K562 (cell line): ENCODE measurements around the gene OR1C1. TPM values are rescaled to one million over a fixed set of nuclear protein-coding genes. Genes with fewer than 3 reads are reported as not detected.
"Not testable (repeated sequence)": the region's sequence is repeated elsewhere in the genome, so short reads cannot be mapped to it uniquely, and the experiment has no call there.

Experiments
- ATAC-seq: fragments of 200-7000 bp; cut with Tn5 transposase; 3 replicates; pipeline ENCODE4 v1.9.1; 2020; ENCODE audit warnings: moderate library complexity
- BruUV-seq: library from RNA; stranded (reverse); fragments of 400-500 nt; replicated peaks from 2 replicates; lab custom pipeline; 2021; lab: Mats Ljungman, UMichigan
- CTCF ChIA-PET: fragments of 300-600 bp; formaldehyde crosslinking; extraction: SDS; loops from one replicate; lab custom pipeline; 2021; ENCODE audit warnings: low intra/inter-chr PET ratio; lab: Yijun Ruan, JAX
- POLR2A ChIA-PET: fragments of 300-600, 350-650 bp; sonication (Branson Sonifier 250); formaldehyde crosslinking; extraction: SDS; loops from one replicate; lab custom pipeline; 2021; ENCODE audit warnings: antibody characterized with exemption, inconsistent platforms; lab: Yijun Ruan, JAX
- DNase-seq, 4 experiments: peaks; one replicate each; pipeline versions ENCODE4 v3.0.0 to v3.0.0-alpha.2; 2011 to 2018; ENCODE audit warnings: low spot score in 3 of 4, mixed read lengths in 3 of 4; ENCODE audit errors: extremely low read depth in 1 of 4
- FAIRE-seq: peaks from 2 replicates; lab custom pipeline; 2011; peaks lifted over from hg19 to GRCh38; lab: Jason Lieb, UNC
- H2AFZ ChIP-seq: 2 replicates; pipeline ENCODE4 v1.6.0; 2011; ENCODE audit warnings: low read depth, low read length, control low read depth, inconsistent platforms
- H3K27ac ChIP-seq: fragments of 200-600 bp; 3 replicates; pipeline ENCODE4 v1.8.0; 2011; ENCODE audit warnings: low read depth, mild to moderate bottlenecking, control low read depth, inconsistent platforms, low read length, moderate library complexity, mixed read lengths; ENCODE audit errors: extremely low read depth
- H3K27me3 ChIP-seq, 2 experiments: fragments of 300-600 bp in 1 of 2; 2 replicates in 1 of 2; 3 replicates in 1 of 2; pipeline versions ENCODE4 v1.6.0 to v1.8.0; 2011; ENCODE audit warnings: inconsistent platforms in 2 of 2, low read length in 2 of 2, mild to moderate bottlenecking in 1 of 2, mixed read lengths in 1 of 2, moderate library complexity in 1 of 2; ENCODE audit not compliant: control insufficient read depth in 2 of 2, insufficient read depth in 2 of 2
- H3K36me3 ChIP-seq: fragments of 300-600 bp; 3 replicates; pipeline ENCODE4 v1.8.0; 2011; ENCODE audit warnings: mild to moderate bottlenecking, low read length, inconsistent platforms; ENCODE audit not compliant: control insufficient read depth, insufficient read depth
- H3K4me1 ChIP-seq, 2 experiments: fragments of 200-600 bp in 1 of 2; replicated peaks in 1 of 2; 2 replicates in 1 of 2; 3 replicates in 1 of 2; pipeline versions ENCODE4 v1.5.1 to v1.8.0; 2011; ENCODE audit warnings: inconsistent platforms in 2 of 2, low read length in 2 of 2, mild to moderate bottlenecking in 1 of 2, mixed read lengths in 1 of 2, moderate library complexity in 1 of 2; ENCODE audit not compliant: control insufficient read depth in 2 of 2, insufficient read depth in 2 of 2
- H3K4me2 ChIP-seq: 2 replicates; pipeline ENCODE4 v1.6.1; 2011; ENCODE audit warnings: low read length, control low read depth, inconsistent platforms, mixed read lengths; ENCODE audit not compliant: insufficient read depth
- H3K4me3 ChIP-seq: fragments of 200-600 bp; sonication (generic), shearing (Covaris generic); 2 replicates; pipeline ENCODE4 v1.5.1; 2016; ENCODE audit warnings: control low read depth, inconsistent platforms
- H3K79me2 ChIP-seq: fragments of 200-600 bp; 3 replicates; pipeline ENCODE4 v1.8.0; 2011; ENCODE audit warnings: low read length, inconsistent platforms; ENCODE audit not compliant: control insufficient read depth, insufficient read depth
- H3K9ac ChIP-seq, 2 experiments: 2 replicates each; pipeline versions ENCODE4 v1.6.0 to v1.6.1; 2011; ENCODE audit warnings: low read depth in 2 of 2, low read length in 2 of 2, control low read depth in 1 of 2, inconsistent platforms in 1 of 2, mild to moderate bottlenecking in 1 of 2, mixed read lengths in 1 of 2; ENCODE audit not compliant: insufficient read depth in 1 of 2
- H3K9me1 ChIP-seq: one replicate; pipeline ENCODE4 v1.6.0; 2011; ENCODE audit warnings: inconsistent platforms, mild to moderate bottlenecking, low read length, moderate library complexity; ENCODE audit not compliant: control insufficient read depth, insufficient read depth
- H3K9me3 ChIP-seq: replicated peaks from 2 replicates; pipeline ENCODE4 v1.5.1; 2011; ENCODE audit warnings: low read depth, low read length, inconsistent platforms; ENCODE audit not compliant: control insufficient read depth, insufficient read depth
- H4K20me1 ChIP-seq: replicated peaks from 2 replicates; pipeline ENCODE4 v1.6.1; 2011; ENCODE audit warnings: low read length, inconsistent platforms, mixed read lengths; ENCODE audit not compliant: control insufficient read depth, insufficient read depth
- BCL6 ChIP-seq: fragments of 250-450 bp; sonication (Bioruptor Pico); IDR thresholded peaks from 2 replicates; pipeline ENCODE4 v1.4.0; 2020
- C11orf30 ChIP-seq: fragments of 450-650 bp; IDR thresholded peaks from 2 replicates; pipeline ENCODE4 v1.6.1; 2016; ENCODE audit warnings: low read depth, mild to moderate bottlenecking
- CEBPG ChIP-seq, 3 experiments: fragments of 200-800 bp in 1 of 3; sonication (Bioruptor generic) in 1 of 3; sonication (generic) in 1 of 3; formaldehyde crosslinking in 1 of 3; IDR thresholded peaks in 2 of 3; conservative IDR thresholded peaks in 1 of 3; 2 replicates each; pipeline versions ENCODE4 v1.6.1 to v1.8.0; 2016 to 2022; ENCODE audit warnings: missing compliant biosample characterization in 2 of 3, missing genetic modification characterization in 2 of 3, mild to moderate bottlenecking in 1 of 3, missing genetic modification reagents in 1 of 3
- CHD1 ChIP-seq: fragments of 200-600 bp; sonication (generic); IDR thresholded peaks from one replicate; pipeline ENCODE4 v1.6.1; 2012; ENCODE audit warnings: mild to moderate bottlenecking, moderate library complexity, low read length, inconsistent platforms
- EWSR1 ChIP-seq: fragments of 450-650 bp; IDR thresholded peaks from 2 replicates; pipeline ENCODE4 v1.6.1; 2018; ENCODE audit warnings: borderline replicate concordance, mild to moderate bottlenecking, low read depth, moderate library complexity; ENCODE audit not compliant: partially characterized antibody
- GTF2F1 ChIP-seq: IDR thresholded peaks from 2 replicates; pipeline ENCODE4 v1.6.1; 2011; ENCODE audit warnings: low read depth, low read length, improper control_type of control experiment
- MAFF ChIP-seq: IDR thresholded peaks from 2 replicates; pipeline ENCODE4 v1.6.1; 2012; ENCODE audit warnings: low read length, improper control_type of control experiment
- MAFG ChIP-seq: fragments of 450-650 bp; conservative IDR thresholded peaks from 2 replicates; pipeline ENCODE4 v1.6.1; 2016; ENCODE audit warnings: missing genetic modification characterization, missing compliant biosample characterization
- MAFK ChIP-seq: IDR thresholded peaks from 2 replicates; pipeline ENCODE4 v1.6.1; 2011; ENCODE audit warnings: low read length, improper control_type of control experiment
- MAZ ChIP-seq, 2 experiments: fragments of 450-650 bp in 1 of 2; sonication (generic) in 1 of 2; formaldehyde crosslinking; IDR thresholded peaks in 1 of 2; conservative IDR thresholded peaks in 1 of 2; 2 replicates each; pipeline versions ENCODE4 v1.4.0 to v1.5.0; 2020; ENCODE audit warnings: mild to moderate bottlenecking in 1 of 2, missing genetic modification reagents in 1 of 2
- MCM5 ChIP-seq: fragments of 450-650 bp; IDR thresholded peaks from 2 replicates; pipeline ENCODE4 v1.6.1; 2016; ENCODE audit warnings: low read depth
- NCOA2 ChIP-seq, 2 experiments: fragments of 450-650 bp; IDR thresholded peaks; 2 replicates each; pipeline ENCODE4 v1.6.1; 2018; ENCODE audit warnings: mild to moderate bottlenecking in 2 of 2, moderate library complexity in 1 of 2; ENCODE audit not compliant: partially characterized antibody in 2 of 2
- NFIX ChIP-seq: fragments of 250-450 bp; sonication (Bioruptor Pico); IDR thresholded peaks from 2 replicates; pipeline ENCODE4 v1.4.0; 2020; ENCODE audit warnings: low read depth, mild to moderate bottlenecking, moderate library complexity
- POLR2AphosphoS5 ChIP-seq: IDR thresholded peaks from 2 replicates; pipeline ENCODE4 v1.6.1; 2011; ENCODE audit warnings: mild to moderate bottlenecking, low read depth, low read length, moderate library complexity; ENCODE audit not compliant: control insufficient read depth, insufficient read depth
- SMC3 ChIP-seq: conservative IDR thresholded peaks from 2 replicates; pipeline ENCODE4 v1.6.1; 2011; ENCODE audit warnings: low read depth, low read length, improper control_type of control experiment; ENCODE audit not compliant: insufficient read depth
- SNIP1 ChIP-seq: fragments of 450-650 bp; IDR thresholded peaks from 2 replicates; pipeline ENCODE4 v1.7.1; 2017; ENCODE audit warnings: low read depth, mild to moderate bottlenecking
- SP1 ChIP-seq: sonication (generic); formaldehyde crosslinking; IDR thresholded peaks from 2 replicates; pipeline ENCODE4 v1.8.1; 2022; ENCODE audit warnings: mild to moderate bottlenecking, missing genetic modification reagents
- TCF7 ChIP-seq: sonication (generic); IDR thresholded peaks from 2 replicates; pipeline ENCODE4 v1.6.1; 2016; ENCODE audit warnings: antibody characterized with exemption, borderline replicate concordance
- ZNF316 ChIP-seq: fragments of 450-650 bp; IDR thresholded peaks from 2 replicates; pipeline ENCODE4 v1.6.1; 2016
- WGBS: fragments of 100-300 bp; shearing (Covaris generic); methylation state at CpG from one replicate; pipeline ENCODE4 v1.1.6; 2016; ENCODE audit warnings: low coverage, mixed read lengths; ENCODE audit not compliant: insufficient coverage; ENCODE audit errors: missing lambda C conversion rate; 5-methylcytosine and 5-hydroxymethylcytosine counted together
- in situ Hi-C: fragments of 300-500 bp; cut with MboI; formaldehyde crosslinking; loops from 4 replicates; pipeline ENCODE4 v1.15.0; 2018; ENCODE audit warnings: inconsistent platforms, mixed read lengths
- intact Hi-C: fragments of 100-400 bp; cut with micrococcal nuclease; formaldehyde crosslinking; loops from 2 replicates; pipeline ENCODE4 v1.14.2; 2022
- polyA plus RNA-seq, 8 experiments: library from polyadenylated mRNA; depleted of rRNA in 4 of 8; stranded (reverse) in 5 of 8; unstranded in 3 of 8; fragments of >200 nt; fragmentation: Nextera tagmentation in 2 of 8; fragmentation: Illumina TruSeq in 1 of 8; extraction: Ambion mirVana in 2 of 8; extraction: Trizol in 1 of 8; gene quantifications; 2 replicates each; pipeline versions ENCODE4 v1.2.1 to v1.2.3, GENCODE V29; 2011 to 2014; ENCODE audit warnings: inconsistent platforms in 1 of 8, missing spikeins in 1 of 8
- total RNA-seq, 7 experiments: library from RNA; depleted of rRNA in 6 of 7; stranded (reverse); fragments of >200 nt in 6 of 7; fragmentation: Illumina TruSeq in 2 of 7; extraction: Trizol in 2 of 7; gene quantifications; 2 replicates each; pipeline versions ENCODE4 v1.2.1 to v1.2.3, GENCODE V29; 2011 to 2021; ENCODE audit warnings: low replicate concordance in 1 of 7
- TF ChIP-seq, protein P1 (sequence below): fragments of 450-650 bp; conservative IDR thresholded peaks from 2 replicates; pipeline ENCODE4 v1.6.1; 2016; ENCODE audit warnings: missing genetic modification characterization, low read depth, mild to moderate bottlenecking, missing compliant biosample characterization, moderate library complexity
- TF ChIP-seq, protein P2 (sequence below), 2 experiments: fragments of 150-350 bp in 1 of 2; IDR thresholded peaks; 2 replicates each; pipeline ENCODE4 v1.6.1; 2012 to 2016; ENCODE audit warnings: low read depth in 2 of 2, low read length in 2 of 2, mild to moderate bottlenecking in 1 of 2, moderate library complexity in 1 of 2

OR1C1 gene
- total and polyA plus RNA-seq, 9 of the 15 experiments (the other 6 are each of a cell fraction or from before 2014, with no cell fraction given), result not detected

DNA sequence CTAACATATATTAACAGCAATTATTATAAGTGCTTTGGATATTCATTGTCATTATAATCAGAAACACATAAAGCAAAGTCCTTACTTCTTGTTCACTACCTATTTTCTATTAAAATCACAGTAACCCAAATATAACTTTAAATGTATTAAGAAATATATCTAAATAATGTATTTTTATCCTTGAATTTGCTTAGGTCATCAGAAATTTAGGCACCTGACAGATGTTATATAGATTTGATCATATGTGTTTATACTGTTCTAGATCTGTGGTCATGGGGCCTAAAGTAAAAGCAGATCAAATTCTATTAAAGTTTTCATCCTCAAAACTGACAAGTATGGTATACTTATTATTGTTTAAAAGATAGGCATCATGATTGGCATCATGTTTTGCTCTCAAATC lies 9.2 kb upstream of the OR1C1 start:
- H4K20me1 ChIP-seq, result no peaks in the 10 kb centered on the region
- FAIRE-seq, result no peak

DNA sequence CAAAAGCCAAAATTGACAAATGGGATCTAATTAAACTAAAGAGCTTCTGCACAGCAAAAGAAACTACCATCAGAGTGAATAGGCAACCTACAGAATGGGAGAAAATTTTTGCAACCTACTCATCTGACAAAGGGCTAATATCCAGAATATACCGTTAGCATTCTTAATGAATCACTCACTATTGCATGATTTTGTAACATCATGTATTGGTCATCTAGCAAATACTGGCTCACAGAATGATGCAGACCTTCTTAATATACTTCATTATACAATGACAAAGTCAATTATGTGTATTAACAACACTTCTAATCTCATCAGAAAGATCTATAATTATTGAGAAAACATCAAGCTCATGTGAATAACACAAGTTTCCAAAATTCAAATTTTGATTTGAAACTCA lies 6.0 kb downstream of the OR1C1 start:
- H3K4me2 ChIP-seq, in situ Hi-C loops, BruUV-seq, H3K27me3 ChIP-seq, H3K27ac ChIP-seq, FAIRE-seq, DNase-seq, ATAC-seq, H3K9ac ChIP-seq, H3K79me2 ChIP-seq, H3K4me3 ChIP-seq, CTCF ChIA-PET, H2AFZ ChIP-seq, H3K9me1 ChIP-seq, H3K9me3 ChIP-seq, H3K4me1 ChIP-seq, POLR2A ChIA-PET, H4K20me1 ChIP-seq, intact Hi-C loops, H3K36me3 ChIP-seq: not testable (repeated sequence)
- 0% methylated on average over 1 of the region's 1 CpG for WGBS

More for the DNA sequence above, 9.2 kb upstream of the OR1C1 start:
- Histone ChIP-seq H3K9ac (no peak overlapping the region), H3K4me3 (no peak overlapping the region), H3K79me2 (no peaks in the 10 kb centered on the region), H3K4me1 (no peaks in the 10 kb centered on the region), H2AFZ (no peak overlapping the region), H3K9me3 (no peaks in the 10 kb centered on the region; the same call in 1 of the 2 replicates), H3K27ac (no peak overlapping the region), H3K36me3 (no peaks in the 10 kb centered on the region), H3K4me2 (no peak overlapping the region), H3K9me1 (no peaks in the 10 kb centered on the region), H3K27me3 (no peaks in the 10 kb centered on the region)
- in situ Hi-C loops (no loop called here), intact Hi-C loops (no loop called here)
- CTCF ChIA-PET, result no interaction called here
- no peak for ATAC-seq
- DNase-seq, result no peak
- POLR2A ChIA-PET, result no interaction called here
- TF ChIP-seq MAZ (CRISPR knock-in tag; conservative IDR thresholded peaks at IDR 0.05 in 1 of 2, IDR thresholded peaks at IDR 0.05 in 1 of 2) (no peak), MAFK (peak; percentile 91), MCM5 (no peak), CHD1 (no peak), GTF2F1 (no peak), C11orf30 (peak; percentile 77), EWSR1 (no peak), MAFG (peak; percentile 66), SP1 (CRISPR knock-in tag) (no peak), SMC3 (no peak), SNIP1 (no peak), NFIX (CRISPR knock-in tag) (no peak), BCL6 (CRISPR knock-in tag) (no peak), NCOA2 (IDR thresholded peaks at IDR 0.05; ENCODE audit: partially characterized antibody in 2 of 2) (no peak), ZNF316 (peak; percentile 86), CEBPG (CRISPR knock-in tag; IDR thresholded peaks at IDR 0.05) (no peak), CEBPG (tag; conservative IDR thresholded peaks at IDR 0.05 in 1 of 2, IDR thresholded peaks at IDR 0.05 in 1 of 2) (no peak), POLR2AphosphoS5 (no peak), TCF7 (no peak), MAFF (peak; percentile 86)
- TF ChIP-seq, protein P1, sequence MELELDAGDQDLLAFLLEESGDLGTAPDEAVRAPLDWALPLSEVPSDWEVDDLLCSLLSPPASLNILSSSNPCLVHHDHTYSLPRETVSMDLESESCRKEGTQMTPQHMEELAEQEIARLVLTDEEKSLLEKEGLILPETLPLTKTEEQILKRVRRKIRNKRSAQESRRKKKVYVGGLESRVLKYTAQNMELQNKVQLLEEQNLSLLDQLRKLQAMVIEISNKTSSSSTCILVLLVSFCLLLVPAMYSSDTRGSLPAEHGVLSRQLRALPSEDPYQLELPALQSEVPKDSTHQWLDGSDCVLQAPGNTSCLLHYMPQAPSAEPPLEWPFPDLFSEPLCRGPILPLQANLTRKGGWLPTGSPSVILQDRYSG (tag), result no peak
- TF ChIP-seq, protein P2, sequence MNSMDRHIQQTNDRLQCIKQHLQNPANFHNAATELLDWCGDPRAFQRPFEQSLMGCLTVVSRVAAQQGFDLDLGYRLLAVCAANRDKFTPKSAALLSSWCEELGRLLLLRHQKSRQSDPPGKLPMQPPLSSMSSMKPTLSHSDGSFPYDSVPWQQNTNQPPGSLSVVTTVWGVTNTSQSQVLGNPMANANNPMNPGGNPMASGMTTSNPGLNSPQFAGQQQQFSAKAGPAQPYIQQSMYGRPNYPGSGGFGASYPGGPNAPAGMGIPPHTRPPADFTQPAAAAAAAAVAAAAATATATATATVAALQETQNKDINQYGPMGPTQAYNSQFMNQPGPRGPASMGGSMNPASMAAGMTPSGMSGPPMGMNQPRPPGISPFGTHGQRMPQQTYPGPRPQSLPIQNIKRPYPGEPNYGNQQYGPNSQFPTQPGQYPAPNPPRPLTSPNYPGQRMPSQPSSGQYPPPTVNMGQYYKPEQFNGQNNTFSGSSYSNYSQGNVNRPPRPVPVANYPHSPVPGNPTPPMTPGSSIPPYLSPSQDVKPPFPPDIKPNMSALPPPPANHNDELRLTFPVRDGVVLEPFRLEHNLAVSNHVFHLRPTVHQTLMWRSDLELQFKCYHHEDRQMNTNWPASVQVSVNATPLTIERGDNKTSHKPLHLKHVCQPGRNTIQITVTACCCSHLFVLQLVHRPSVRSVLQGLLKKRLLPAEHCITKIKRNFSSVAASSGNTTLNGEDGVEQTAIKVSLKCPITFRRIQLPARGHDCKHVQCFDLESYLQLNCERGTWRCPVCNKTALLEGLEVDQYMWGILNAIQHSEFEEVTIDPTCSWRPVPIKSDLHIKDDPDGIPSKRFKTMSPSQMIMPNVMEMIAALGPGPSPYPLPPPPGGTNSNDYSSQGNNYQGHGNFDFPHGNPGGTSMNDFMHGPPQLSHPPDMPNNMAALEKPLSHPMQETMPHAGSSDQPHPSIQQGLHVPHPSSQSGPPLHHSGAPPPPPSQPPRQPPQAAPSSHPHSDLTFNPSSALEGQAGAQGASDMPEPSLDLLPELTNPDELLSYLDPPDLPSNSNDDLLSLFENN (IDR thresholded peaks at IDR 0.05; ENCODE audit: low read depth in 2 of 2, low read length in 2 of 2), result no peak
- TF ChIP-seq, all 486 proteins: peak for 5
- BruUV-seq, result no TSS peak
